Measurements from ENCODE around the gene TNXB. TPM values are rescaled to one million over a fixed set of nuclear protein-coding genes. Genes with fewer than 3 reads are reported as not detected.
"Not testable (repeated sequence)": the region's sequence is repeated elsewhere in the genome, so short reads cannot be mapped to it uniquely, and the experiment has no call there.

Gene TNXB
- total RNA-seq, 1 donor from 2014 or later = 4.8 TPM

GRCh38 chr6:32037598-32038524 is 71.3 kb downstream of the TNXB start, which contains the start of gene CYP21A2:
Gene CYP21A2, plus strand, starts transcription at chr6:32038415. Its CDS starts 8 bp downstream, at chr6:32038423.
- not testable (repeated sequence) for DNase-seq

GRCh38 chr6:32037136-32037535 is 72.0 kb downstream of the TNXB start:
- not testable (repeated sequence) for DNase-seq

- not testable (repeated sequence) for DNase-seq
Observed at GRCh38 chr6:32035283-32036013, 73.7 kb downstream of the TNXB start.

- not testable (repeated sequence) for DNase-seq
Observed at GRCh38 chr6:32029553-32029952, 79.6 kb downstream of the TNXB start.

- DNase-seq = not testable (repeated sequence)
Observed at GRCh38 chr6:32028631-32029030, 80.5 kb downstream of the TNXB start.

GRCh38 chr6:32022100-32022499 is 87.0 kb downstream of the TNXB start:
- DNase-seq = not testable (repeated sequence)

- not testable (repeated sequence) for DNase-seq
Observed at GRCh38 chr6:32014547-32014946, 94.6 kb downstream of the TNXB start, which contains the start of gene C4B. Gene C4B, plus strand, starts transcription at chr6:32014795. Its CDS starts 51 bp downstream, at chr6:32014846.

GRCh38 chr6:32013738-32014137 is 95.4 kb downstream of the TNXB start:
- not testable (repeated sequence) for DNase-seq

GRCh38 chr6:32012941-32013617 is 96.1 kb downstream of the TNXB start:
- not testable (repeated sequence) for DNase-seq

- not testable (repeated sequence) for DNase-seq
Observed at GRCh38 chr6:32010856-32011530, 98.1 kb downstream of the TNXB start.

GRCh38 chr6:32009537-32009936 is 99.6 kb downstream of the TNXB start:
- DNase-seq = not testable (repeated sequence)

GRCh38 chr6:32008616-32009015 is 100.5 kb downstream of the TNXB start:
- not testable (repeated sequence) for DNase-seq

- not testable (repeated sequence) for DNase-seq
Observed at GRCh38 chr6:32008037-32008436, 101.1 kb downstream of the TNXB start.

GRCh38 chr6:32007086-32007485 is 102.1 kb downstream of the TNXB start:
- DNase-seq = not testable (repeated sequence)

- DNase-seq = not testable (repeated sequence)
Observed at GRCh38 chr6:32005991-32006529, 103.1 kb downstream of the TNXB start.

GRCh38 chr6:32005538-32005880 is 103.6 kb downstream of the TNXB start:
- not testable (repeated sequence) for DNase-seq

- DNase-seq = not testable (repeated sequence)
Observed at GRCh38 chr6:32004864-32005537, 104.1 kb downstream of the TNXB start.

- not testable (repeated sequence) for DNase-seq
Observed at GRCh38 chr6:32004393-32004792, 104.7 kb downstream of the TNXB start.

- DNase-seq = not testable (repeated sequence)
Observed at GRCh38 chr6:32003301-32003700, 105.8 kb downstream of the TNXB start.

GRCh38 chr6:32002546-32003268 is 106.4 kb downstream of the TNXB start:
- DNase-seq = not testable (repeated sequence)
